Pancreas (tissue), 10 donors: Measurements from ENCODE around the gene PRXL2B. TPM values are rescaled to one million over a fixed set of nuclear protein-coding genes. Genes with fewer than 3 reads are reported as not detected.
"Not testable (repeated sequence)": the region's sequence is repeated elsewhere in the genome, so short reads cannot be mapped to it uniquely, and the experiment has no call there.

Experiments used
- ATAC-seq, 4 donors: fragments of 200-7000 bp; cut with Tn5 transposase; one replicate each; pipeline versions ENCODE4 v1.8.0 to v1.9.1; 2020; ENCODE audit warnings: mild to moderate bottlenecking in 4 of 4, moderate library complexity in 4 of 4
- DNase-seq, 6 donors: peaks; one replicate each; pipeline ENCODE4 v3.0.0-alpha.2; 2020
- FAIRE-seq: peaks from 2 replicates; lab custom pipeline; 2012; peaks lifted over from hg19 to GRCh38; lab: Jason Lieb, UNC
- H3K27ac ChIP-seq, 4 donors: fragments of 200-600 bp; sonication (generic); 1 replicate in 3 of 4; 2 replicates in 1 of 4; pipeline versions ENCODE4 v1.5.0 to v1.8.0; 2020
- H3K27me3 ChIP-seq, 4 donors: fragments of 200-600 bp; one replicate each; pipeline ENCODE4 v1.8.0; 2021
- H3K36me3 ChIP-seq, 3 donors: fragments of 200-600 bp; sonication (generic) in 1 of 3; one replicate each; pipeline versions ENCODE4 v1.5.0 to v1.8.0; 2020 to 2021
- H3K4me1 ChIP-seq, 3 donors: fragments of 200-600 bp; one replicate each; pipeline ENCODE4 v1.8.0; 2021
- H3K4me3 ChIP-seq, 4 donors: fragments of 200-600 bp; sonication (generic) in 2 of 4; one replicate each; pipeline versions ENCODE4 v1.5.0 to v1.8.0; 2020 to 2021
- H3K9me3 ChIP-seq, 4 donors: fragments of 200-600 bp; one replicate each; pipeline ENCODE4 v1.8.0; 2021
- WGBS, 2 donors: extraction: QIAGEN DNeasy Blood & Tissue Kit; methylation state at CpG; one replicate each; pipeline ENCODE4 v1.1.7; 2013; 5-methylcytosine and 5-hydroxymethylcytosine counted together
- intact Hi-C, 3 donors: fragments of 100-400 bp; cut with DNase I; formaldehyde crosslinking; loops; one replicate each; pipeline versions ENCODE4 v1.11.1 to v1.14.2; 2022
- polyA plus RNA-seq, 2 donors: library from polyadenylated mRNA; stranded (reverse); fragments of 200-250 nt; gene quantifications; one replicate each; pipeline ENCODE4 v1.2.3, GENCODE V29; 2013
- total RNA-seq, 6 donors: library from RNA; stranded (reverse); fragmentation: NEBNext Ultra II Directional in 4 of 6; extraction: Animal tissue kit (Norgen Biotek cat#: 25700) in 4 of 6; gene quantifications; one replicate each; pipeline versions ENCODE4 v1.2.1 to v1.2.4, GENCODE V29; 2021 to 2023
- TF ChIP-seq, protein P1 (sequence below), 4 donors: fragments of 200-600 bp; sonication (generic) in 3 of 4; IDR thresholded peaks; one replicate each; pipeline versions ENCODE4 v1.5.0 to v1.8.0; 2021; ENCODE audit warnings: antibody characterized with exemption in 4 of 4
- donor health status: healthy with polysubstance abuse.
- donor health status: DM: no; HTN: no; CAD: no; lungs with moderate emphysema.
- donor health status: DM: no; HTN: no; CAD: no.
- donor health status: control.
- donor health status: control.
- donor health status: Bipolar disorder and iron deficiency.
- donor health status: DM: yes; HTN: yes; CAD: no.
- donor health status: DM: no; HTN: no; CAD: no.
- donor health status: DM: no; HTN: no; CAD: no.
- donor health status: DM: yes; HTN: yes; CAD: no.

PRXL2B gene
- total and polyA plus RNA-seq, 8 donors, result 3.3 to 16.4 (median 11.5) TPM

DNA sequence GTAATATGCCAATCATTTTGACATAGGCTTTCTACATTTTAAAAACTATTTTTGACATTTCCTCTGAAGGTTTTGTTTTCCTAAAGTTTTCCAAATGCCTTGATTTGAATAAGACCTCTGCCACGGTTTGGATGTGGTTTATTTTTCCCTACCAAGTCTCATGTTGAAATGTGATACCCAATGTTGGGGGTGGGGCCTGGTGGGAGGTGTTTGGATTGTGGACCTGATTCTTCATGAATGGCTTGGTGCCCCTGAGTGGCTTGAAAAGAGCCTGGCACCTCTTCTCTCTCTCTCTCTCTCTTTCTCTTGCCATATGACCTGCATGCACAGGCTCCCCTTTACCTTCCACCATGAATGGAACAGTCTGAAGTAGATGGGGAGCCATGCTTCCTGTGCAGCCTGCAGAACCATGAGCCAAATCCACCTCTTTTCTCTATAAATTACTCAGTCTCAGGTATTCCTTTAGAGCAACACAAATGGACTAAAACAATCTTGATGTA, 31.4 kb downstream of the PRXL2B start:
- no peak for DNase-seq
- TF ChIP-seq, protein P1, sequence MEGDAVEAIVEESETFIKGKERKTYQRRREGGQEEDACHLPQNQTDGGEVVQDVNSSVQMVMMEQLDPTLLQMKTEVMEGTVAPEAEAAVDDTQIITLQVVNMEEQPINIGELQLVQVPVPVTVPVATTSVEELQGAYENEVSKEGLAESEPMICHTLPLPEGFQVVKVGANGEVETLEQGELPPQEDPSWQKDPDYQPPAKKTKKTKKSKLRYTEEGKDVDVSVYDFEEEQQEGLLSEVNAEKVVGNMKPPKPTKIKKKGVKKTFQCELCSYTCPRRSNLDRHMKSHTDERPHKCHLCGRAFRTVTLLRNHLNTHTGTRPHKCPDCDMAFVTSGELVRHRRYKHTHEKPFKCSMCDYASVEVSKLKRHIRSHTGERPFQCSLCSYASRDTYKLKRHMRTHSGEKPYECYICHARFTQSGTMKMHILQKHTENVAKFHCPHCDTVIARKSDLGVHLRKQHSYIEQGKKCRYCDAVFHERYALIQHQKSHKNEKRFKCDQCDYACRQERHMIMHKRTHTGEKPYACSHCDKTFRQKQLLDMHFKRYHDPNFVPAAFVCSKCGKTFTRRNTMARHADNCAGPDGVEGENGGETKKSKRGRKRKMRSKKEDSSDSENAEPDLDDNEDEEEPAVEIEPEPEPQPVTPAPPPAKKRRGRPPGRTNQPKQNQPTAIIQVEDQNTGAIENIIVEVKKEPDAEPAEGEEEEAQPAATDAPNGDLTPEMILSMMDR (IDR thresholded peaks at IDR 0.05), result no peak
- intact Hi-C loops, result loop anchor here in 1 of 3 donors (10.0 kb wide), 1 partner anchor 423 kb away; the partner anchor contains the start of gene FAAP20
- Histone ChIP-seq H3K4me1 (no peaks in the 10 kb centered on the region), H3K9me3 (no peaks in the 10 kb centered on the region), H3K27me3 (peaks cover 0 to 4% (median 0%) of the 10 kb centered on the region in 4 donors), H3K4me3 (no peak overlapping the region), H3K27ac (no peak overlapping the region), H3K36me3 (no peaks in the 10 kb centered on the region)
- FAIRE-seq, result no peak
- 5 to 10% methylated on average over 1 of the region's 1 CpG for WGBS, 2 donors
- no peak for ATAC-seq

- no peak for FAIRE-seq
- Histone ChIP-seq H3K27ac (no peak overlapping the region), H3K27me3 (peaks cover 0 to 25% (median 1%) of the 10 kb centered on the region in 4 donors), H3K9me3 (no peaks in the 10 kb centered on the region), H3K36me3 (no peaks in the 10 kb centered on the region), H3K4me3 (no peak overlapping the region), H3K4me1 (no peaks in the 10 kb centered on the region)
- 79 to 88% methylated on average over 12 of the region's 12 CpGs for WGBS, 2 donors
- TF ChIP-seq, protein P1 (IDR thresholded peaks at IDR 0.05), result no peak
- DNase-seq, result no peak
- no peak for ATAC-seq
- intact Hi-C loops, result no loop called here
Measured at GRCh38 chr1:2623571-2624337, 37.2 kb downstream of the PRXL2B start.

- intact Hi-C loops, result no loop called here
- Histone ChIP-seq H3K4me1 (no peaks in the 10 kb centered on the region), H3K36me3 (no peaks in the 10 kb centered on the region), H3K27me3 (peaks cover 0 to 29% (median 0%) of the 10 kb centered on the region in 4 donors), H3K9me3 (no peaks in the 10 kb centered on the region), H3K4me3 (no peak overlapping the region), H3K27ac (no peak overlapping the region)
- 84 to 91% methylated on average over 13 of the region's 13 CpGs for WGBS, 2 donors
- ATAC-seq (no peak), DNase-seq (no peak), FAIRE-seq (no peak)
- TF ChIP-seq, protein P1 (IDR thresholded peaks at IDR 0.05), result no peak
Measured at GRCh38 chr1:2624735-2625300, 38.2 kb downstream of the PRXL2B start.

DNA sequence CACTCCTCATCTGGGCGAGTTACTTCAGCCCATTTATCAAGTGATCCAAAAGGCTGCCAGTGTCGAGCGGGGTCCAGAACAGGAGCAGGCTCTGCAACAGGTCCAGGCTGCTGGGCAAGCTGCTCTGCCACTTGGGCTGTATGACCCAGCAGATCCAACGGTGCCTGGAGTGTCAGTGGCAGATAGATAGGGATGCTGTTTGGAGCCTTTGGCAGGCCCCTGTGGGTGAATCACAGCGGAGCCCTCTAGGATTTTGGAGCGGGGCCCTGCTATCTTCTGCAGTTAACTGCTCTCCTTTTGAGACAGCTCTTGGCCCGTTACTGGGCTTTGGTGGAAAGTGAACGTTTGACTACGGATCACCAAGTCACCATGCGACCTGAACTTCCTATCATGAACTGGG, 38.7 kb downstream of the PRXL2B start:
- Histone ChIP-seq H3K27me3 (peaks cover 0 to 31% (median 0%) of the 10 kb centered on the region in 4 donors), H3K4me3 (no peak overlapping the region), H3K27ac (no peak overlapping the region), H3K9me3 (no peaks in the 10 kb centered on the region), H3K36me3 (no peaks in the 10 kb centered on the region), H3K4me1 (no peaks in the 10 kb centered on the region)
- DNase-seq (no peak), FAIRE-seq (no peak), ATAC-seq (no peak)
- intact Hi-C loops, result no loop called here
- TF ChIP-seq, protein P1 (IDR thresholded peaks at IDR 0.05), result no peak
- WGBS, 2 donors, result 77 to 83% methylated on average over 10 of the region's 10 CpGs

DNA sequence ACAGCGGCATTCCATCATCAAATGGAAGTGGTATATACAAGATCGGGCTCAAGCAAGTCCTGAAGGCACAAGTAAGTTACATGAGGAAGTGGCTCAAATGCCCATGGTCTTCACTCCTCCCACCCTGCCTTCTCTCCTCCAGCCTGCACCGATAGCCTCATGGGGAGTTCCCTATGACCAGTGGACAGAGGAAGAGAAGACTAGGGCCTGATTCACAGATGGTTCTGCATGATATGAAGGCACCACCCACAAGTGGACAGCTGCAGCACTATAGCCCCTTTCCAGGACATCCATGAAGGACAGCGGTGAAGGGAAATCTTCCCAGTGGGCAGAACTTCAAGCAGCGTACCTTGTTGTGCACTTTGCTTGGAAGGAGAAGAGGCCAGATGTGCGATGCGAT, 39.2 kb downstream of the PRXL2B start:
- H3K27ac ChIP-seq, intact Hi-C loops, H3K4me3 ChIP-seq, DNase-seq, H3K9me3 ChIP-seq, FAIRE-seq, H3K4me1 ChIP-seq, ATAC-seq, H3K36me3 ChIP-seq: not testable (repeated sequence)
- WGBS, 2 donors, result 58 to 60% methylated on average over 7 of the region's 7 CpGs
- H3K27me3 ChIP-seq, result peaks cover 0 to 31% (median 0%) of the 10 kb centered on the region in 4 donors
